GM12891 (cell line): ENCODE data around the gene TRIM73.
"Not testable (repeated sequence)": the region's sequence is repeated elsewhere in the genome, so short reads cannot be mapped to it uniquely, and the experiment has no call there.

Experiments used
- PAX5 ChIP-seq: IDR thresholded peaks from 2 replicates; pipeline ENCODE4 v1.6.1; 2011; ENCODE audit warnings: low read length, moderate library complexity, mild to moderate bottlenecking; ENCODE audit not compliant: insufficient read depth, severe bottlenecking
- POLR2A ChIP-seq: IDR thresholded peaks from 2 replicates; pipeline ENCODE4 v1.6.1; 2011; ENCODE audit warnings: low read depth, low read length, control low read depth
- POLR2AphosphoS5 ChIP-seq: IDR thresholded peaks from 2 replicates; pipeline ENCODE4 v1.6.1; 2011; ENCODE audit warnings: low read depth, low read length, control low read depth
- POU2F2 ChIP-seq: IDR thresholded peaks from 2 replicates; pipeline ENCODE4 v1.6.1; 2011; ENCODE audit warnings: low read depth, mild to moderate bottlenecking, control low read depth, low read length, moderate library complexity
- SPI1 ChIP-seq: IDR thresholded peaks from 2 replicates; pipeline ENCODE4 v1.6.1; 2011; ENCODE audit warnings: low read depth, low read length, control low read depth
- TAF1 ChIP-seq: IDR thresholded peaks from 2 replicates; pipeline ENCODE4 v1.6.1; 2011; ENCODE audit warnings: low read depth, low read length, control low read depth

DNA sequence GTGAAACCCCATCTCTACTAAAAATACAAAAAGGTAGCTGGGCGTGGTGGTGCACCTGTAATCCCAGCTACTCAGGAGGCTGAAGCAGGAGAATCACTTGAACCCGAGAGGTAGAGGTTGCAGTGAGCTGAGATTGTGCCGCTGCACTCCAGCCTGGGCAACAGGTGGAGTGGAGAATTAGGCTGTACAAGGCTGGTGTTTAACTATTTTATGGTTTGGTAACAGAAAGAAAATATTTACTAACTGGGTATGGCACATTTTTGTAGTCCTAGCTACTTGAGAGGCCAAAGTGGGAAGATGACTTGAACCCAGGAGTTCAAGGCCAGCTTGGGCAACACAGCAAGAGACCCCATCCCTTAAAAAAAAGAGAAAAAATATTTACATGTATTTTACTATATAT is 31.4 kb upstream of the TRIM73 start:
- not testable (repeated sequence) for TF ChIP-seq POLR2A, SPI1, TAF1, POU2F2, POLR2AphosphoS5, PAX5
